IMR-90 (cell line): ENCODE data around the gene CSRP2. TPM values are rescaled to one million over a fixed set of nuclear protein-coding genes. Genes with fewer than 3 reads are reported as not detected.

Experiments
- ATAC-seq: fragments of 200-7000 bp; cut with Tn5 transposase; 2 replicates; pipeline ENCODE4 v1.9.1; 2020; ENCODE audit warnings: low read depth, mild to moderate bottlenecking, moderate library complexity
- BruUV-seq: library from RNA; stranded (reverse); fragments of 400-500 nt; replicated peaks from 2 replicates; lab custom pipeline; 2021; lab: Mats Ljungman, UMichigan
- CTCF ChIA-PET: fragments of 300-600 bp; formaldehyde crosslinking; extraction: SDS; loops from one replicate; lab custom pipeline; 2021; ENCODE audit warnings: antibody characterized with exemption; lab: Yijun Ruan, JAX
- POLR2A ChIA-PET: fragments of 300-600 bp; sonication (Branson Sonifier 250); formaldehyde crosslinking; loops from one replicate; lab custom pipeline; 2022; ENCODE audit warnings: antibody characterized with exemption; ENCODE audit not compliant: unreplicated experiment; lab: Charles Lee
- DNase-seq: peaks from one replicate; pipeline ENCODE4 v3.0.0; 2013
- H2AFZ ChIP-seq: replicated peaks from 2 replicates; pipeline ENCODE3; 2013; ENCODE audit warnings: low read length, mild to moderate bottlenecking; ENCODE audit not compliant: poor library complexity
- H2AK5ac ChIP-seq: 2 replicates; pipeline ENCODE4 v1.6.1; 2013; ENCODE audit warnings: low read depth, low read length, inconsistent platforms
- H2AK9ac ChIP-seq: replicated peaks from 2 replicates; pipeline ENCODE3; 2013; ENCODE audit warnings: mild to moderate bottlenecking, low read depth, low read length, moderate library complexity; ENCODE audit not compliant: poor library complexity
- H2BK120ac ChIP-seq: 2 replicates; pipeline ENCODE4 v1.6.1; 2013; ENCODE audit warnings: low read depth, low read length, inconsistent platforms
- H2BK15ac ChIP-seq: 3 replicates; pipeline ENCODE4 v1.6.1; 2013; ENCODE audit warnings: low read depth, low read length, inconsistent platforms
- H2BK20ac ChIP-seq: 2 replicates; pipeline ENCODE4 v1.6.1; 2013; ENCODE audit warnings: low read depth, mild to moderate bottlenecking, inconsistent platforms, low read length, moderate library complexity
- H2BK5ac ChIP-seq: 2 replicates; pipeline ENCODE4 v1.6.1; 2013; ENCODE audit warnings: mild to moderate bottlenecking, low read depth, low read length, inconsistent platforms; ENCODE audit not compliant: poor library complexity, severe bottlenecking
- H3K14ac ChIP-seq: replicated peaks from 2 replicates; pipeline ENCODE4 v1.6.1; 2013; ENCODE audit warnings: low read depth, low read length, inconsistent platforms
- H3K18ac ChIP-seq: 2 replicates; pipeline ENCODE4 v1.6.1; 2013; ENCODE audit warnings: low read depth, low read length, control low read depth
- H3K23ac ChIP-seq: 2 replicates; pipeline ENCODE4 v1.6.1; 2013; ENCODE audit warnings: low read depth, low read length, inconsistent platforms
- H3K27ac ChIP-seq: 2 replicates; pipeline ENCODE4 v1.5.1; 2013; ENCODE audit warnings: mild to moderate bottlenecking, control low read depth, low read length; ENCODE audit not compliant: insufficient read depth
- H3K27me3 ChIP-seq: 2 replicates; pipeline ENCODE4 v1.6.1; 2013; ENCODE audit warnings: low read length; ENCODE audit not compliant: control insufficient read depth, insufficient read depth
- H3K36me3 ChIP-seq: 2 replicates; pipeline ENCODE4 v1.6.1; 2013; ENCODE audit warnings: low read length, mixed read lengths; ENCODE audit not compliant: control insufficient read depth, insufficient read depth
- H3K4ac ChIP-seq: 2 replicates; pipeline ENCODE4 v1.6.1; 2013; ENCODE audit warnings: low read depth, low read length, inconsistent platforms
- H3K4me1 ChIP-seq: 2 replicates; pipeline ENCODE4 v1.6.1; 2013; ENCODE audit warnings: low read length, mixed read lengths; ENCODE audit not compliant: control insufficient read depth, insufficient read depth
- H3K4me2 ChIP-seq: 2 replicates; pipeline ENCODE4 v1.6.1; 2013; ENCODE audit warnings: low read depth, mild to moderate bottlenecking, control low read depth, low read length, moderate library complexity
- H3K4me3 ChIP-seq: 2 replicates; pipeline ENCODE4 v1.5.1; 2013; ENCODE audit warnings: low read depth, mild to moderate bottlenecking, control low read depth, low read length, moderate library complexity; ENCODE audit not compliant: insufficient read depth
- H3K56ac ChIP-seq: 2 replicates; pipeline ENCODE4 v1.6.1; 2013; ENCODE audit warnings: low read length, inconsistent platforms; ENCODE audit not compliant: insufficient read depth; ENCODE audit errors: extremely low read depth
- H3K79me1 ChIP-seq, 2 experiments: 2 replicates each; pipeline ENCODE4 v1.6.1; 2013; ENCODE audit warnings: low read length in 2 of 2, inconsistent platforms in 1 of 2, low read depth in 1 of 2
- H3K9ac ChIP-seq: 2 replicates; pipeline ENCODE4 v1.6.1; 2013; ENCODE audit warnings: low read depth, low read length, control low read depth
- H3K9me1 ChIP-seq: 2 replicates; pipeline ENCODE4 v1.6.1; 2013; ENCODE audit warnings: low read length, inconsistent platforms; ENCODE audit not compliant: insufficient read depth
- H3K9me3 ChIP-seq: 2 replicates; pipeline ENCODE4 v1.6.1; 2013; ENCODE audit warnings: low read length; ENCODE audit not compliant: control insufficient read depth, insufficient read depth
- H4K20me1 ChIP-seq: 2 replicates; pipeline ENCODE4 v1.6.1; 2013; ENCODE audit warnings: low read length, inconsistent platforms; ENCODE audit not compliant: insufficient read depth
- H4K5ac ChIP-seq: 2 replicates; pipeline ENCODE4 v1.6.1; 2013; ENCODE audit warnings: mild to moderate bottlenecking, low read depth, low read length, control low read depth
- H4K8ac ChIP-seq, 2 experiments: 2 replicates each; pipeline ENCODE4 v1.6.1; 2013; ENCODE audit warnings: low read depth in 2 of 2, low read length in 2 of 2, control low read depth in 1 of 2, inconsistent platforms in 1 of 2
- H4K91ac ChIP-seq: 2 replicates; pipeline ENCODE4 v1.6.1; 2013; ENCODE audit warnings: low read depth, low read length, inconsistent platforms; ENCODE audit not compliant: insufficient read depth
- CHD1 ChIP-seq: IDR thresholded peaks from 2 replicates; pipeline ENCODE4 v1.6.1; 2012; ENCODE audit warnings: low read depth, low read length, improper control_type of control experiment
- ELK1 ChIP-seq: fragments of 150-350 bp; IDR thresholded peaks from 2 replicates; pipeline ENCODE4 v1.6.1; 2016; ENCODE audit warnings: low read depth, mild to moderate bottlenecking, low read length, moderate library complexity, borderline replicate concordance
- FOS ChIP-seq: fragments of 150-350 bp; IDR thresholded peaks from 2 replicates; pipeline ENCODE4 v1.6.1; 2016; ENCODE audit warnings: low read depth, low read length
- NFE2L2 ChIP-seq: fragments of 150-350 bp; IDR thresholded peaks from 2 replicates; pipeline ENCODE4 v1.6.1; 2016; ENCODE audit warnings: low read depth, mild to moderate bottlenecking, low read length
- POLR2A ChIP-seq: IDR thresholded peaks from 2 replicates; pipeline ENCODE4 v1.6.1; 2012; ENCODE audit warnings: mild to moderate bottlenecking, low read depth, low read length
- RAD21 ChIP-seq: IDR thresholded peaks from 2 replicates; pipeline ENCODE4 v1.6.1; 2012; ENCODE audit warnings: low read length, improper control_type of control experiment
- SMC3 ChIP-seq: fragments of 150-350 bp; IDR thresholded peaks from 2 replicates; pipeline ENCODE4 v1.6.1; 2016; ENCODE audit warnings: low read depth, mild to moderate bottlenecking, antibody characterized with exemption, low read length, moderate library complexity
- WGBS, 2 experiments: methylation state at CpG; one replicate each; pipeline versions ENCODE4 v1.1.5 to v1.1.7; 2013; ENCODE audit warnings: missing lambda C conversion rate in 2 of 2; ENCODE audit not compliant: insufficient read length in 1 of 2; ENCODE audit errors: extremely low coverage in 2 of 2; 5-methylcytosine and 5-hydroxymethylcytosine counted together
- dilution Hi-C: fragments of 300-500 bp; cut with HindIII; formaldehyde crosslinking; loops from one replicate; pipeline ENCODE4 v1.14.3; 2018; ENCODE audit warnings: low sequenced_read_pairs; ENCODE audit not compliant: unreplicated experiment
- in situ Hi-C: fragments of 300-500 bp; cut with MboI; formaldehyde crosslinking; loops from 3 replicates; pipeline ENCODE4 v1.14.3; 2019; ENCODE audit warnings: low sequenced_read_pairs, inconsistent platforms, mixed read lengths
- intact Hi-C: fragments of 100-400 bp; cut with micrococcal nuclease; formaldehyde crosslinking; loops from 2 replicates; pipeline ENCODE4 v1.10.0; 2022
- polyA plus RNA-seq, 3 experiments: library from polyadenylated mRNA; depleted of rRNA; stranded (reverse); fragments of >200 nt; gene quantifications; 2 replicates each; pipeline ENCODE4 v1.2.3, GENCODE V29; 2012; ENCODE audit warnings: low replicate concordance in 1 of 3
- total RNA-seq: library from RNA; depleted of rRNA; stranded (reverse); fragments of >200 nt; gene quantifications from 2 replicates; pipeline ENCODE4 v1.2.3, GENCODE V29; 2012
- TF ChIP-seq, protein P1 (sequence below): conservative IDR thresholded peaks from 2 replicates; pipeline ENCODE4 v1.5.1; 2012; ENCODE audit warnings: mild to moderate bottlenecking, low read depth, low read length, improper control_type of control experiment

Gene CSRP2
- total and polyA plus RNA-seq, 2 of the 4 experiments (the other 2 are of a cell fraction) = 156 to 179 TPM

- ATAC-seq (peak; percentile 86), DNase-seq (peak; percentile 57)
- H2BK20ac ChIP-seq = no peak overlapping the region
- no peak overlapping the region for H3K14ac ChIP-seq
- no TSS peak for BruUV-seq
- TF ChIP-seq FOS (no peak), SMC3 (peak; percentile 66), RAD21 (peak; percentile 74), CHD1 (no peak), ELK1 (no peak), POLR2A (no peak), NFE2L2 (no peak)
- TF ChIP-seq, protein P1, sequence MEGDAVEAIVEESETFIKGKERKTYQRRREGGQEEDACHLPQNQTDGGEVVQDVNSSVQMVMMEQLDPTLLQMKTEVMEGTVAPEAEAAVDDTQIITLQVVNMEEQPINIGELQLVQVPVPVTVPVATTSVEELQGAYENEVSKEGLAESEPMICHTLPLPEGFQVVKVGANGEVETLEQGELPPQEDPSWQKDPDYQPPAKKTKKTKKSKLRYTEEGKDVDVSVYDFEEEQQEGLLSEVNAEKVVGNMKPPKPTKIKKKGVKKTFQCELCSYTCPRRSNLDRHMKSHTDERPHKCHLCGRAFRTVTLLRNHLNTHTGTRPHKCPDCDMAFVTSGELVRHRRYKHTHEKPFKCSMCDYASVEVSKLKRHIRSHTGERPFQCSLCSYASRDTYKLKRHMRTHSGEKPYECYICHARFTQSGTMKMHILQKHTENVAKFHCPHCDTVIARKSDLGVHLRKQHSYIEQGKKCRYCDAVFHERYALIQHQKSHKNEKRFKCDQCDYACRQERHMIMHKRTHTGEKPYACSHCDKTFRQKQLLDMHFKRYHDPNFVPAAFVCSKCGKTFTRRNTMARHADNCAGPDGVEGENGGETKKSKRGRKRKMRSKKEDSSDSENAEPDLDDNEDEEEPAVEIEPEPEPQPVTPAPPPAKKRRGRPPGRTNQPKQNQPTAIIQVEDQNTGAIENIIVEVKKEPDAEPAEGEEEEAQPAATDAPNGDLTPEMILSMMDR = peak; percentile 64
- H3K4ac ChIP-seq = no peak overlapping the region
- no peak overlapping the region for H4K5ac ChIP-seq
- H3K9me3 ChIP-seq = no peaks in the 10 kb centered on the region
- H3K56ac ChIP-seq = no peak overlapping the region
- H2AK9ac ChIP-seq = no peak overlapping the region
- H2BK5ac ChIP-seq = no peak overlapping the region
- H3K4me1 ChIP-seq = peaks cover 3% of the 10 kb centered on the region; the same call in 1 of the 2 replicates
- H4K20me1 ChIP-seq = no peaks in the 10 kb centered on the region
- H4K91ac ChIP-seq = no peak overlapping the region
- H2AK5ac ChIP-seq = no peak overlapping the region
- no peak overlapping the region for H3K23ac ChIP-seq
- H3K9me1 ChIP-seq = peaks cover 3% of the 10 kb centered on the region
- no peak overlapping the region for H2AFZ ChIP-seq
- H2BK120ac ChIP-seq = no peak overlapping the region
- ChIA-PET CTCF (no interaction called here), POLR2A (no interaction called here)
- H3K4me3 ChIP-seq = no peak overlapping the region
- WGBS, 2 experiments = no CpG with 5 or more reads among the region's 2 CpGs
- no peak overlapping the region for H2BK15ac ChIP-seq
- no peak overlapping the region for H3K18ac ChIP-seq
- no peaks in the 10 kb centered on the region; the same call in 1 of the 2 replicates for H3K27me3 ChIP-seq
- dilution Hi-C loops (no loop called here), in situ Hi-C loops (no loop called here), intact Hi-C loops (loop anchor here (1.0 to 2.0 kb wide), 2 partner anchors 48 to 306 kb away; partner anchors contain the start of gene CSRP2)
- no peak overlapping the region for H3K27ac ChIP-seq
- no peaks in the 10 kb centered on the region for H3K79me1 ChIP-seq
- no peak overlapping the region for H4K8ac ChIP-seq
- no peak overlapping the region for H3K9ac ChIP-seq
- H3K4me2 ChIP-seq = no peak overlapping the region
- no peaks in the 10 kb centered on the region for H3K36me3 ChIP-seq
Measured at GRCh38 chr12:76927170-76927784, 48.5 kb upstream of the CSRP2 start.
